Measurements from ENCODE around the gene H2AZ1.

- TF ChIP-seq CTCF (IDR thresholded peaks at IDR 0.05), result no peak
- TF ChIP-seq POLR2A (IDR thresholded peaks at IDR 0.05), result no peak
These were observed 32.5 kb downstream of the H2AZ1 start for GRCh38 chr4:99917575-99917974.

All from testis (tissue), 2 donors.